Forelimb muscle (tissue), 1 donor: ENCODE results near the gene ZBTB40. TPM values are rescaled to one million over a fixed set of nuclear protein-coding genes. Genes with fewer than 3 reads are reported as not detected.

Experiments
- DNase-seq: peaks from one replicate; pipeline ENCODE4 v3.0.0-alpha.2; 2013; ENCODE audit warnings: low read depth
- polyA plus RNA-seq: library from polyadenylated mRNA; unstranded; fragments of 120-200 nt; gene quantifications from one replicate; pipeline ENCODE4 v1.2.1, GENCODE V29; 2013; ENCODE audit not compliant: insufficient read length

The ZBTB40 gene
- polyA plus RNA-seq, 1 donor = 12.2 TPM

- DNase-seq = no peak
Observed at GRCh38 chr1:22531251-22531650, 79.6 kb downstream of the ZBTB40 start.

GRCh38 chr1:22533244-22533895, 81.7 kb downstream of the ZBTB40 start:
- DNase-seq = no peak

GRCh38 chr1:22534951-22535350, 83.3 kb downstream of the ZBTB40 start:
- DNase-seq = no peak

- DNase-seq = no peak
Observed at GRCh38 chr1:22535399-22535798, 83.7 kb downstream of the ZBTB40 start.

GRCh38 chr1:22536506-22536905, 84.9 kb downstream of the ZBTB40 start:
- no peak for DNase-seq

- DNase-seq = no peak
Observed at GRCh38 chr1:22537441-22538139, 85.9 kb downstream of the ZBTB40 start.

GRCh38 chr1:22539510-22540118, 88.0 kb downstream of the ZBTB40 start:
- no peak for DNase-seq

- DNase-seq = no peak
Observed at GRCh38 chr1:22540337-22540736, 88.7 kb downstream of the ZBTB40 start.

- no peak for DNase-seq
Observed at GRCh38 chr1:22542886-22543285, 91.2 kb downstream of the ZBTB40 start.

GRCh38 chr1:22543679-22544078, 92.0 kb downstream of the ZBTB40 start:
- no peak for DNase-seq

GRCh38 chr1:22544606-22545005, 93.0 kb downstream of the ZBTB40 start:
- DNase-seq = no peak

- DNase-seq = no peak
Observed at GRCh38 chr1:22545141-22545540, 93.5 kb downstream of the ZBTB40 start.

- DNase-seq = no peak
Observed at GRCh38 chr1:22547186-22547817, 95.7 kb downstream of the ZBTB40 start.

GRCh38 chr1:22547818-22548462, 96.3 kb downstream of the ZBTB40 start:
- DNase-seq = no peak

- DNase-seq = no peak
Observed at GRCh38 chr1:22550021-22550420, 98.4 kb downstream of the ZBTB40 start.

GRCh38 chr1:22551591-22551990, 99.9 kb downstream of the ZBTB40 start:
- no peak for DNase-seq

GRCh38 chr1:22552021-22552420, 100.4 kb downstream of the ZBTB40 start:
- DNase-seq = no peak

GRCh38 chr1:22553104-22553880, 101.6 kb downstream of the ZBTB40 start:
- no peak for DNase-seq

- no peak for DNase-seq
Observed at GRCh38 chr1:22553991-22554522, 102.4 kb downstream of the ZBTB40 start.

- no peak for DNase-seq
Observed at GRCh38 chr1:22555371-22555656, 103.7 kb downstream of the ZBTB40 start.

GRCh38 chr1:22556391-22557104, 104.9 kb downstream of the ZBTB40 start:
- no peak for DNase-seq
